T-cell (primary cell): ENCODE results near the gene CD4. TPM values are rescaled to one million over a fixed set of nuclear protein-coding genes. Genes with fewer than 3 reads are reported as not detected.
A peak's percentile ranks its signal among the peaks of the same experiment; 100 is the strongest.

Experiments used
- ATAC-seq, 4 experiments: fragments of 200-7000 bp in 3 of 4; fragments of 150-1000 bp in 1 of 4; cut with Tn5 transposase; replicated peaks in 1 of 4; 1 replicate in 3 of 4; 2 replicates in 1 of 4; pipeline ENCODE4 v1.10.0; 2021; ENCODE audit warnings: moderate library complexity in 3 of 4, mild to moderate bottlenecking in 2 of 4, moderate number of reproducible peaks in 1 of 4
- CTCF ChIA-PET, 2 donors: fragments of 300-600 bp; sonication (Branson Sonifier 250); formaldehyde crosslinking; loops; one replicate each; lab custom pipeline; 2022; ENCODE audit warnings: antibody characterized with exemption in 2 of 2; lab: Charles Lee
- POLR2A ChIA-PET, 2 donors: fragments of 300-600 bp; sonication (Branson Sonifier 250); formaldehyde crosslinking; loops; one replicate each; lab custom pipeline; 2022; ENCODE audit warnings: antibody characterized with exemption in 2 of 2; lab: Charles Lee
- DNase-seq, 35 experiments: peaks; one replicate each; pipeline versions ENCODE4 v3.0.0 to v3.0.0-alpha.2; 2013 to 2023
- H3K27ac ChIP-seq: one replicate; pipeline ENCODE4 v1.5.1; 2013; ENCODE audit warnings: low read length
- H3K27me3 ChIP-seq, 2 experiments: replicated peaks in 1 of 2; 1 replicate in 1 of 2; 2 replicates in 1 of 2; pipeline versions ENCODE4 v1.6.1 to v1.7.0; 2013; ENCODE audit warnings: low read length in 1 of 2, mixed read lengths in 1 of 2; ENCODE audit not compliant: control insufficient read depth in 2 of 2, insufficient read depth in 2 of 2; ENCODE audit errors: extremely low read depth in 1 of 2
- H3K36me3 ChIP-seq, 2 donors: 1 replicate in 1 of 2; 2 replicates in 1 of 2; pipeline versions ENCODE4 v1.6.1 to v1.7.0; 2013; ENCODE audit warnings: low read length in 1 of 2; ENCODE audit not compliant: control insufficient read depth in 2 of 2, insufficient read depth in 1 of 2; ENCODE audit errors: extremely low read depth in 1 of 2
- H3K4me1 ChIP-seq, 2 experiments: 1 replicate in 1 of 2; 2 replicates in 1 of 2; pipeline versions ENCODE4 v1.6.1 to v1.7.0; 2013; ENCODE audit warnings: low read length in 2 of 2, mixed read lengths in 1 of 2; ENCODE audit not compliant: insufficient read depth in 2 of 2, control insufficient read depth in 1 of 2; ENCODE audit errors: extremely low read depth in 1 of 2
- H3K4me3 ChIP-seq, 2 donors: 1 replicate in 1 of 2; 2 replicates in 1 of 2; pipeline versions ENCODE4 v1.5.1 to v1.7.0; 2013; ENCODE audit warnings: mild to moderate bottlenecking in 2 of 2, low read length in 1 of 2, moderate library complexity in 1 of 2; ENCODE audit not compliant: control insufficient read depth in 1 of 2; ENCODE audit errors: extremely low read depth in 1 of 2
- H3K9me3 ChIP-seq: 2 replicates; pipeline ENCODE4 v1.7.0; 2013
- H3K27ac Mint-ChIP-seq, 2 donors: one replicate each; pipeline ENCODE4 v1.8.0; 2020 to 2021; ENCODE audit warnings: mild to moderate bottlenecking in 2 of 2, mixed read lengths in 2 of 2
- H3K27me3 Mint-ChIP-seq, 2 donors: one replicate each; pipeline ENCODE4 v1.8.0; 2021 to 2022; ENCODE audit warnings: mixed read lengths in 2 of 2
- H3K36me3 Mint-ChIP-seq: one replicate; pipeline ENCODE4 v1.8.0; 2021; ENCODE audit warnings: mixed read lengths
- H3K4me1 Mint-ChIP-seq, 3 donors: one replicate each; pipeline ENCODE4 v1.8.0; 2020 to 2022; ENCODE audit warnings: mixed read lengths in 3 of 3, mild to moderate bottlenecking in 1 of 3
- H3K4me3 Mint-ChIP-seq, 3 donors: one replicate each; pipeline ENCODE4 v1.8.0; 2020 to 2022; ENCODE audit warnings: mild to moderate bottlenecking in 3 of 3, mixed read lengths in 3 of 3, moderate library complexity in 3 of 3
- H3K9me3 Mint-ChIP-seq, 3 donors: one replicate each; pipeline ENCODE4 v1.8.0; 2020 to 2022; ENCODE audit warnings: mixed read lengths in 3 of 3
- WGBS: methylation state at CpG from one replicate; pipeline ENCODE4 v1.1.5; 2013; ENCODE audit warnings: missing lambda C conversion rate; ENCODE audit not compliant: insufficient coverage; 5-methylcytosine and 5-hydroxymethylcytosine counted together
- total RNA-seq, 35 experiments: library from RNA in 6 of 35; stranded (reverse) in 6 of 35; fragments of 120-200 nt in 1 of 35; gene quantifications; one replicate each; pipeline versions ENCODE4 v1.2.1 to v1.2.4 and lab custom pipeline; 2013 to 2026

The CD4 gene
- total RNA-seq, 5 donors from 2014 or later (not counting 1 experiment from before 2014, with no cell fraction given) = 126 to 205 (median 154) TPM

DNA sequence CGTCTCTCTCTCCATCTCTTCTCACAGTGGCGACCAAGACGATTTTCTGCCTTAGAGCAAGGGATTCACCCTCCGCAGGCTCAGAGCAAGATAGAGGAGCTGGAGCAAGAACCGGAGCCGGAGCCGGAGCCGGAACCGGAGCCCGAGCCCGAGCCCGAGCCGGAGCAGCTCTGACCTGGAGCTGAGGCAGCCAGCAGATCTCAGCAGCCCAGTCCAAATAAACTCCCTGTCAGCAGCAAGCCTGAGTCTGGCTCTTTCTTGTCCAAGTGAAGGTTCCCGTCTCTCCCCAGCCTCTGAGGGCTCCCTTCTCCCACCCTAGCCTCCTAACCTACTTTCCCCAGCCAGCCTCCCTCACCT is 11.1 kb upstream of the CD4 start:
- Mint-ChIP-seq H3K4me1 (peaks cover 42 to 60% (median 52%) of the 10 kb centered on the region in 3 donors), H3K27me3 (peaks cover 9 to 22% of the 10 kb centered on the region in 2 donors), H3K9me3 (no peaks in the 10 kb centered on the region), H3K27ac (peak overlapping the region; percentile 80 to 85), H3K36me3 (no peaks in the 10 kb centered on the region), H3K4me3 (peak overlapping the region; percentile 77 to 98 (median 80))
- Histone ChIP-seq H3K9me3 (no peaks in the 10 kb centered on the region), H3K4me3 (peak overlapping the region; percentile 47 to 48), H3K27me3 (peaks cover 0 to 29% of the 10 kb centered on the region in 2 experiments), H3K36me3 (no peaks in the 10 kb centered on the region), H3K27ac (peak overlapping the region; percentile 17), H3K4me1 (peaks cover 20 to 73% of the 10 kb centered on the region in 2 experiments)
- 89% methylated on average over 9 of the region's 14 CpGs for WGBS
- ChIA-PET CTCF (interaction anchor here (0.5 to 2.2 kb wide), 12 partner anchors 10 to 1267 kb away, joined by 3 to 8 read pairs (median 4); partner anchors contain the start of genes CD4 (in 1 of the 2), CDCA3 (in 1 of the 2) and MLF2 (in 1 of the 2)), POLR2A (no interaction called here)
- ATAC-seq (no peak), DNase-seq (no peak)

DNA sequence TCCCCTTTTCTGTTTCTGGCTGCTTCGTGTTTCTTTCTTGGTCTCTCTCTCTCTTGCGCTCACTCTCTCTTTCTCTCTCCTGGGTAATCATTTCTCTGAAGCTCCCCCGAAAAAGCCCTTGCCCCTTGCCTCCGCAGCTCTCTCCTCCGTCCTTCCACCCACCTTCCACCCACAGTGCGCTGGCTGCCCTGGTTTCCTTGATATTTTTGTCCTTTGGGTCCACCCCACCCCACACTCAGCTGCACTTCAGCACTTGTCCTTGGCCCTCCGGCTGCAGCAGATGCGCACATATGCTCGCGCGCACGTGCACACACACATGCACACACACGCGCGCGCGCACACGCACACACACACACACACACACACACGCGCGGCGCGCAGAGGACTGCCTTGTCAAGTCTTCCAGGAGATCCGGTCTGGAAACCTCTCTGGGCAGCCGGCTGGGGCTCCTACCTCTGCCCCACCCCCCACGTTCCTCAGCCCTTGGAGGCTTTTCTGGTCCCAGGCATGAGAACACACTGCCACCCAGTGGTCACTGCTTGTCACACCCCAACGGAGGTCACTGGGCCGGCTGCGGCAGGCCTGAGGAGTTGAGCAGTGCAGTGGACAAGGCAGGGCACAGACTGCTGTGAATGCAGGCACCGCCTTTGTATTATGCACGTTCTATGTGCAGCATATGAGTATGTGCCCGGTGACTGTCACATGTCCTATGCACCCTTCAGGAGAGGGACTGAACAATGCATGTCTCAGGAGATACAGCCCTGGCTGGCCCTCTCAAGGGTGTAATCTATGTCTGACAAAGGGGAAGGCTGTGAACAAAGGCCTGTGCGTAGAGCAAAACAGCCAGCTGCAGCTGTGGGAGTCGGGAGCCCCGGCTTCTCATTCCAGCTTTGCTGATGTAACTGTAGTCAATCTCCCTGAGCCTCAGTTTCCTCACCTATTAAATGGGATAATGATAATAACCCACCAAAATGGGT is 10.5 kb upstream of the CD4 start:
- H3K36me3 ChIP-seq = no peaks in the 10 kb centered on the region
- peaks cover 0 to 25% of the 10 kb centered on the region in 2 experiments for H3K27me3 ChIP-seq
- 13% methylated on average over 28 of the region's 35 CpGs for WGBS
- no peaks in the 10 kb centered on the region for H3K36me3 Mint-ChIP-seq
- DNase-seq (peak; percentile 63 to 93 (median 80)), ATAC-seq (peak; percentile 83 to 89 (median 84))
- H3K4me1 ChIP-seq = peaks cover 24 to 75% of the 10 kb centered on the region in 2 experiments
- no peaks in the 10 kb centered on the region for H3K9me3 Mint-ChIP-seq
- no peaks in the 10 kb centered on the region for H3K9me3 ChIP-seq
- H3K4me3 ChIP-seq = peak overlapping the region; percentile 47 to 48
- peak overlapping the region; percentile 17 for H3K27ac ChIP-seq
- H3K27me3 Mint-ChIP-seq = peaks cover 9 to 20% of the 10 kb centered on the region in 2 donors
- ChIA-PET POLR2A (no interaction called here), CTCF (interaction anchor here (0.5 to 2.2 kb wide), 12 partner anchors 11 to 493 kb away, joined by 3 to 8 read pairs (median 4); partner anchors contain the start of genes CD4 (in 1 of the 2), CDCA3 (in 1 of the 2) and MLF2 (in 1 of the 2))
- H3K4me3 Mint-ChIP-seq = peak overlapping the region; percentile 77 to 98 (median 80)
- peaks cover 45 to 63% (median 54%) of the 10 kb centered on the region in 3 donors for H3K4me1 Mint-ChIP-seq
- peak overlapping the region; percentile 80 to 85 for H3K27ac Mint-ChIP-seq

DNA sequence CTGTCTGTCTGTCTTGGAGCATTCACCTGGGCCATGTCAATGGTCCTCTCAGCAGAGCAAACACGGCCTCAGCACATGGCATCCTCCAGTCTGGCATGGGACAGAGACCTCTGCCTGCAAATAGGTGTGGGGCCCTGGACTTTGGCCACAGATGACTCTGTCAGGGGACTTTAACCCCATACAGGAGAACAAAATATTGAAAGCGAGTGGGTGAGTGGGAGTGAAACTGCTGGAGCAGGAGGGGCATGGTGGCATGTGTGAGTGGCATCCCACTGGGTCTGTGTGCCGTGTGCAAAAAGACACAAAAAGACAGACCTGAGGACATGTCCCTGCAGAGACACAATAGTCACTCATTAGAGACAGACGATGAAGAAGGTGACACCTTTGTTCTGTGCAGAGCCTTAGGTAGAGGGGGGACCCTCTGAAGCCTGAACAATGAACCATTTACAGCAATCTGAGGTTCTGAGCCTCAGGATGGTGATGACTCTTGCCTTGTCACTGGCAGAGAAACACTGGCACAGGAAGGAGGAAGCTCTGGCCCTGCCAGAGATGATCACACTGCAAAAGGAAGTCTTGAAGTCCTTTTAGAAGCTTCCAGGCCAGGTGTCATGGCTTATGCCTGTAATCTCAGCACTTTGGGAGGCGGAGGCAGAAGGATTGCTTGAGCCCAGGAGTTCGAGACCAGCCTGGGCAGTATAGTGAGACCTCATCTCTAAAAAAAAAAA is 9.5 kb upstream of the CD4 start:
- no peak for DNase-seq
- H3K9me3 Mint-ChIP-seq = no peaks in the 10 kb centered on the region

DNA sequence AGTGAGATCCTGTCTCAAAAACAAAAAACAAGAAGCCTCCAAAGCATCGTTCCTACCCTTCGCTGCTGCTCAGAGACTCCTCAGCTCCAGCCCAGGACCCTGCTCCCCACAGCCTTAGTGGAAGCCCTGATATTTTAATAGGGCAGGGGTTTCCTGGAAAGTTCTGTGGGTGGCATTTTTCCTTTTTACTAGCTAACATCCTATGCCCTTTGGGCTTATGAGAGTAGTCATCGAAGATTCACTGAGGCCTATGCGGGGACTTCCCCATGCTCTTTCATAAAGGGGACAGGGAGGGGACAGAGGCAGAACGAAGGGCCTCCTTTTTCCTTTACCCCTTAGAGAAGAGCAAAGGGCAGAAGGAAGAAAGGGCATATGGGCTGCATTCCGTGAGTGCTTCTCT is 8.8 kb upstream of the CD4 start:
- Mint-ChIP-seq H3K27me3 (peaks cover 3 to 7% of the 10 kb centered on the region in 2 donors), H3K4me1 (peaks cover 43 to 63% (median 46%) of the 10 kb centered on the region in 3 donors), H3K36me3 (no peaks in the 10 kb centered on the region), H3K27ac (peak overlapping the region; percentile 28 to 49), H3K4me3 (no peak overlapping the region), H3K9me3 (no peaks in the 10 kb centered on the region)
- Histone ChIP-seq H3K27me3 (peaks cover 0 to 8% of the 10 kb centered on the region in 2 experiments), H3K9me3 (no peaks in the 10 kb centered on the region), H3K36me3 (no peaks in the 10 kb centered on the region), H3K27ac (no peak overlapping the region), H3K4me3 (no peak overlapping the region), H3K4me1 (peaks cover 38 to 75% of the 10 kb centered on the region in 2 experiments)
- ChIA-PET POLR2A (interaction anchor here (0.6 to 1.0 kb wide), 4 partner anchors 13 to 108 kb away, joined by 3 to 10 read pairs (median 5); no protein-coding TSS in a partner anchor), CTCF (interaction anchor here (1.0 to 2.7 kb wide), 8 partner anchors 9 to 31 kb away, joined by 3 to 10 read pairs (median 3); partner anchors contain the start of genes CD4 (in 2 of the 2), MLF2 (in 2 of the 2) and PTMS (in 1 of the 2))
- WGBS = no CpG with 5 or more reads among the region's 6 CpGs
- ATAC-seq = no peak
- DNase-seq = no peak

More for the DNA sequence above, 9.5 kb upstream of the CD4 start:
- Mint-ChIP-seq H3K4me1 (peaks cover 44 to 63% (median 51%) of the 10 kb centered on the region in 3 donors), H3K27ac (peak overlapping the region in 1 of 2 donors; percentile 34), H3K4me3 (peak overlapping the region in 1 of 3 donors; percentile 98), H3K27me3 (peaks cover 5 to 12% of the 10 kb centered on the region in 2 donors), H3K36me3 (no peaks in the 10 kb centered on the region)
- POLR2A ChIA-PET = interaction anchor here (0.7 to 1.0 kb wide), 2 partner anchors 13 to 16 kb away, joined by 6 to 10 read pairs; no protein-coding TSS in a partner anchor
- CTCF ChIA-PET = interaction anchor here (0.6 to 1.8 kb wide), 6 partner anchors 9 to 41 kb away, joined by 3 to 7 read pairs (median 3); partner anchors contain the start of genes CD4 (in 2 of the 2) and PTMS (in 1 of the 2)
- H3K27me3 ChIP-seq = peaks cover 0 to 15% of the 10 kb centered on the region in 2 experiments
- H3K27ac ChIP-seq = no peak overlapping the region
- H3K9me3 ChIP-seq = no peaks in the 10 kb centered on the region
- H3K4me3 ChIP-seq = no peak overlapping the region
- 78% methylated on average over 5 of the region's 6 CpGs for WGBS
- no peak for ATAC-seq
- H3K36me3 ChIP-seq = no peaks in the 10 kb centered on the region
- H3K4me1 ChIP-seq = peaks cover 32 to 75% of the 10 kb centered on the region in 2 experiments

DNA sequence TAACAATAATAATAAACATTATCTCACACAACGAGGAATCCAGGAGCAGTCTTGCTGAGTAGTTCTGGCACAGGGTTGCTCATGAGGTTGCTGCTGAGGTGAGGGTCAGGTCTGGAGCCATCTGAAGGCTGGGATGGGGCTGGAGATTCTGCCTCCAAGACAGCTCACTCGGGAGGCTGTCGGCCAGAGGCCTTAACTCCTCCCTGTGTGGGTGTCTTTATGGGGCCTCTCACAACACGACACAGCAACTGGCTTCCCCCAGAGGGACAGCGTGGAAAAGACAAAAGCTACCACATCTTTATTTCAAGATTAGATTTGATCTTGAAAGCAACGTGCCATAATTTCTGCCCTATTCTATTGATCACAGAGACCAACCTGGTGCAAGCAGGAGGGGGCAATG is 7.2 kb upstream of the CD4 start:
- H3K27ac Mint-ChIP-seq = peak overlapping the region; percentile 91 to 92
- ATAC-seq (no peak), DNase-seq (no peak)
- Histone ChIP-seq H3K27me3 (peaks cover 0 to 8% of the 10 kb centered on the region in 2 experiments), H3K4me1 (peaks cover 53 to 83% of the 10 kb centered on the region in 2 experiments), H3K27ac (no peak overlapping the region), H3K9me3 (no peaks in the 10 kb centered on the region), H3K4me3 (no peak overlapping the region), H3K36me3 (no peaks in the 10 kb centered on the region)
- ChIA-PET POLR2A (interaction anchor here in 1 of 2 donors (1.2 kb wide), 1 partner anchor 15 kb away, joined by 4 read pairs; the partner anchor contains the start of gene PTMS), CTCF (interaction anchor here in 1 of 2 donors (2.7 kb wide), 1 partner anchor 29 kb away, joined by 10 read pairs; the partner anchor contains the start of gene MLF2)
- H3K9me3 Mint-ChIP-seq = no peaks in the 10 kb centered on the region
- 70% methylated on average over 4 of the region's 6 CpGs for WGBS
- H3K27me3 Mint-ChIP-seq = peaks cover 0 to 4% of the 10 kb centered on the region in 2 donors
- peaks cover 53 to 70% (median 55%) of the 10 kb centered on the region in 3 donors for H3K4me1 Mint-ChIP-seq
- no peaks in the 10 kb centered on the region for H3K36me3 Mint-ChIP-seq
- peak overlapping the region in 1 of 3 donors; percentile 59 for H3K4me3 Mint-ChIP-seq
